ENCODE data around the gene ARG2. TPM values are rescaled to one million over a fixed set of nuclear protein-coding genes. Genes with fewer than 3 reads are reported as not detected.
"Not testable (repeated sequence)": the region's sequence is repeated elsewhere in the genome, so short reads cannot be mapped to it uniquely, and the experiment has no call there.

The ARG2 gene
- polyA plus RNA-seq, 1 donor from 2014 or later = 204 TPM

DNA sequence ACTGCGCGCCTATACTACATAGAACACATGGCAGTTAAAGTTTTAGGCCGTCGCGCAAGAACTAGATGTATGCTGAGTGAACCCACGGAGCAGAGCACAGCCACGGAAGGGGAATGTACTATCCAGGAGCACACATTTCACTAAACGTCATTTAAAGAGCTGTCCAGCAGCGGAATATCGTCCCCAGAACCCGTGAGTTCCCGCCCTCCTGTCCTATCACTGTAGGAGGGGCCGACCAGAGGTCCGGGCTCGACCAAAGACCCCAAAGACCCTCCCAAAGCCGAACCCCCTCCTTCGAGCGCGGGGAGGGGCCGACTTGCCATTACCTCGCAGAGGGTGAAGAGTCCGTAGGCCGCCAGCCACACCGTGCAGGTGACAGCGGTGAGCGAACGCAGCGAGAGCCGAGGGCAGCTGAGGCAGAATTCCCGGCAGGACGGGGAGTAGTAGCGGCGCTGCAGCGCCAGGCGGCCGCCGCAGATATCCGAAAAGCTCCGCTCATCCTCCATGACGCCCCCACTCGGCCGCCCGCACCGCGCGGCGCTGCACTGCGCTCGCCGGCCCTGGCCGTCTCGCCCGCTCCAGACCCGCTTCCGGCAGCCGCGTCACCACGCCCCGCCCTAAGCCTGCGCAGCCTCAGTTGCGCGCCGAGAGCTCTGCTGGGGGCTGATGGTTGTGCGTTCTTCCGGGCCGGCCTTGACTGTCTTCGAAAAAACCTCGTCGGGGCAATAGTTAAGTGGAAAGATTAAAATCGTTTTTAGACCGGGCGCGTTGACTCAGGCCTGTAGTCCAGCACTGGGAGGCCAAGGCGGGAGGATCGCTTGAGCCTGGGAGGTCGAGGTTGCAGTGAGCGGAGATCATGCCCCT, 19.8 kb upstream of the ARG2 start, which contains the start of gene PIGH:
PIGH (minus strand) TSS at position 571 of the 864 bp plus-strand sequence; CDS start at position 506, 65 bp downstream.
- Histone ChIP-seq H3K4me2 (ENCODE audit: low read length) (peak within 1 kb of the TSS; percentile 66), H3K9me2 (ENCODE audit: insufficient read depth, low read length) (no peaks in the 10 kb centered on the region), H3K27ac (ENCODE audit: low read length) (peak within 1 kb of the TSS; percentile 71), H2AFZ (ENCODE audit: low read depth, low read length) (peak within 1 kb of the TSS; percentile 93), H3K4me3 (ENCODE audit: low read length) (peak within 1 kb of the TSS; percentile 89), H3K79me2 (replicated peaks; ENCODE audit: insufficient read depth, low read length) (no peaks in the 10 kb centered on the region), H3K27me3 (ENCODE audit: insufficient read depth, low read depth, low read length) (no peaks in the 10 kb centered on the region), H4K20me1 (ENCODE audit: insufficient read depth) (no peaks in the 10 kb centered on the region), H3K9ac (ENCODE audit: low read length) (peak within 1 kb of the TSS; percentile 77), H3K9me3 (ENCODE audit: low read length) (no peaks in the 10 kb centered on the region), H3K36me3 (ENCODE audit: insufficient read depth, low read length) (no peaks in the 10 kb centered on the region), H3F3A (ENCODE audit: insufficient read depth, low read length, poor library complexity, severe bottlenecking) (no peaks in the 10 kb centered on the region)
- TF ChIP-seq POLR2AphosphoS5 (IDR thresholded peaks at IDR 0.05) (peak; percentile 83), MXI1 (conservative IDR thresholded peaks at IDR 0.05; ENCODE audit: poor library complexity, severe bottlenecking) (peak; percentile 76), SMC3 (conservative IDR thresholded peaks at IDR 0.05; ENCODE audit: poor library complexity) (peak; percentile 83), CTCF (IDR thresholded peaks at IDR 0.05; ENCODE audit: poor library complexity, severe bottlenecking) (peak; percentile 89), RAD21 (conservative IDR thresholded peaks at IDR 0.05) (peak; percentile 69), TAF1 (IDR thresholded peaks at IDR 0.05; ENCODE audit: low read depth) (no peak), EZH2 (IDR thresholded peaks at IDR 0.05; ENCODE audit: borderline replicate concordance, insufficient read depth, low read length, poor library complexity, severe bottlenecking) (no peak), EP300 (conservative IDR thresholded peaks at IDR 0.05; ENCODE audit: poor library complexity, severe bottlenecking) (peak; percentile 46)
- TF ChIP-seq, protein P1, sequence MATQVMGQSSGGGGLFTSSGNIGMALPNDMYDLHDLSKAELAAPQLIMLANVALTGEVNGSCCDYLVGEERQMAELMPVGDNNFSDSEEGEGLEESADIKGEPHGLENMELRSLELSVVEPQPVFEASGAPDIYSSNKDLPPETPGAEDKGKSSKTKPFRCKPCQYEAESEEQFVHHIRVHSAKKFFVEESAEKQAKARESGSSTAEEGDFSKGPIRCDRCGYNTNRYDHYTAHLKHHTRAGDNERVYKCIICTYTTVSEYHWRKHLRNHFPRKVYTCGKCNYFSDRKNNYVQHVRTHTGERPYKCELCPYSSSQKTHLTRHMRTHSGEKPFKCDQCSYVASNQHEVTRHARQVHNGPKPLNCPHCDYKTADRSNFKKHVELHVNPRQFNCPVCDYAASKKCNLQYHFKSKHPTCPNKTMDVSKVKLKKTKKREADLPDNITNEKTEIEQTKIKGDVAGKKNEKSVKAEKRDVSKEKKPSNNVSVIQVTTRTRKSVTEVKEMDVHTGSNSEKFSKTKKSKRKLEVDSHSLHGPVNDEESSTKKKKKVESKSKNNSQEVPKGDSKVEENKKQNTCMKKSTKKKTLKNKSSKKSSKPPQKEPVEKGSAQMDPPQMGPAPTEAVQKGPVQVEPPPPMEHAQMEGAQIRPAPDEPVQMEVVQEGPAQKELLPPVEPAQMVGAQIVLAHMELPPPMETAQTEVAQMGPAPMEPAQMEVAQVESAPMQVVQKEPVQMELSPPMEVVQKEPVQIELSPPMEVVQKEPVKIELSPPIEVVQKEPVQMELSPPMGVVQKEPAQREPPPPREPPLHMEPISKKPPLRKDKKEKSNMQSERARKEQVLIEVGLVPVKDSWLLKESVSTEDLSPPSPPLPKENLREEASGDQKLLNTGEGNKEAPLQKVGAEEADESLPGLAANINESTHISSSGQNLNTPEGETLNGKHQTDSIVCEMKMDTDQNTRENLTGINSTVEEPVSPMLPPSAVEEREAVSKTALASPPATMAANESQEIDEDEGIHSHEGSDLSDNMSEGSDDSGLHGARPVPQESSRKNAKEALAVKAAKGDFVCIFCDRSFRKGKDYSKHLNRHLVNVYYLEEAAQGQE (IDR thresholded peaks at IDR 0.05; ENCODE audit: borderline replicate concordance) = peak; percentile 49

DNA sequence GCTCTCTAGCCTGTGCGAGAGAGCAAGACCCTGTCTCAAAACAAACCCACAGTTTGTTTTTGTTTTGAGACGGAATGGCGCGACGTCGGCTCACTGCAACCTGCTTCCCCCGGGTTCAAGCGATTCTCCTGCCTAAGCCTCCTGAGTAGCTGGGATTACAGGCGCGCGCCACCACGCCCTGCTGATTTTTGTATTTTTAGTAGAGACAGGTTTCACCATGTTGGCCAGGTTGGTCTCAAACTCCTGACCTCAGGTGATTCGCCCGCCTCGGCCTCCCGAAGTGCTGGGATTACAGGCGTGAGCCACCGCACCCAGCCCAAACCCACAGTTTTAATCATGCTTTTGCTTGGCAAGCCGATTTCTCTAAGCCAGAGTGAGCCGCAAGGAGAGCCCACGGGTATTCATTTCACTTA, 19.2 kb upstream of the ARG2 start:
- Histone ChIP-seq H3K4me3 (ENCODE audit: low read length) (peak overlapping the region; percentile 89), H2AFZ (ENCODE audit: low read depth, low read length) (peak overlapping the region; percentile 93), H3K27ac (ENCODE audit: low read length) (peak overlapping the region; percentile 71), H3K9ac (ENCODE audit: low read length) (peak overlapping the region; percentile 77)
- H3K36me3 ChIP-seq (ENCODE audit: insufficient read depth, low read length); H3K79me2 ChIP-seq (replicated peaks; ENCODE audit: insufficient read depth, low read length); H3K4me2 ChIP-seq (ENCODE audit: low read length); H4K20me1 ChIP-seq (ENCODE audit: insufficient read depth); H3K27me3 ChIP-seq (ENCODE audit: insufficient read depth, low read depth, low read length); H3K9me3 ChIP-seq (ENCODE audit: low read length); H3F3A ChIP-seq (ENCODE audit: insufficient read depth, low read length, poor library complexity, severe bottlenecking); H3K9me2 ChIP-seq (ENCODE audit: insufficient read depth, low read length): not testable (repeated sequence)

All from neural cell (in vitro differentiated cells).